GM18505 (cell line): ENCODE data around the gene MRPL33.

Experiments
- ATAC-seq: cut with Tn5 transposase; IDR thresholded peaks from one replicate; pipeline ENCODE4 v1.9.1; 2021; ENCODE audit not compliant: unreplicated experiment
- POLR2A ChIP-seq: IDR thresholded peaks from 4 replicates; pipeline ENCODE4 v1.6.1; 2011; ENCODE audit warnings: borderline replicate concordance; ENCODE audit not compliant: insufficient read depth, insufficient read length; ENCODE audit errors: extremely low read depth

MRPL33 gene

GRCh38 chr2:27771548-27772335, at the start of gene MRPL33:
MRPL33 (plus strand) TSS chr2:27771719; CDS start chr2:27771778, 59 bp downstream.
- ATAC-seq: peak; percentile 94
- peak; percentile 93 for TF ChIP-seq POLR2A

DNA sequence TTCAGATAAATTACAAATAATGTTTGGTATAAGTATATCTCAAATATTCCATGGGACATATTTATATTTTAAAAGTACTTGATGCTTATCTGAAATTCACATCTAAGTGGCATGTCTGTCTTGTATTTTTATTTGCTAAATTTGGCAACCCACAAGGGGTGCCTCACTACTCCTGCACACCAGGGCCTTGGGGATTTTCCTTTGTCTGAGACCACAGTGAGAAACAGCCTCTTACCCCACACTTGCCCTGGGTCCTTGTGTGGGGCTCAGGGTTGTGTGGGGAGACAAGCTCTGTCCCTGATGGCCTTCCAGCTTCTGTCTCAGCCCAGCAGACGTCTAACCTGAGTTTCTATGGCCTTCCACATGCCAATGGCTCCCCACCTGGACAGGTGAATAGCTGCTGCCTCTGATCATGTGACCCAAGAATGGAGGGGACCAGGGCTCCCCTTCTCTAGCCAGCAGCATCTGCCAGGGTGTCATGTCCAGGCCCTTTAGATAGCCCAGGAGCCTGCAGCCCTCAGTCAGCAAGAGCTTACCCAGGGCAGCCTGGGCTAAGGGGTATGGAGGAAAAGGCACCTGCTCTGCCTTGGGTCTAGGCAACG, 49.5 kb upstream of the MRPL33 start:
- no peak for TF ChIP-seq POLR2A
- no peak for ATAC-seq

DNA sequence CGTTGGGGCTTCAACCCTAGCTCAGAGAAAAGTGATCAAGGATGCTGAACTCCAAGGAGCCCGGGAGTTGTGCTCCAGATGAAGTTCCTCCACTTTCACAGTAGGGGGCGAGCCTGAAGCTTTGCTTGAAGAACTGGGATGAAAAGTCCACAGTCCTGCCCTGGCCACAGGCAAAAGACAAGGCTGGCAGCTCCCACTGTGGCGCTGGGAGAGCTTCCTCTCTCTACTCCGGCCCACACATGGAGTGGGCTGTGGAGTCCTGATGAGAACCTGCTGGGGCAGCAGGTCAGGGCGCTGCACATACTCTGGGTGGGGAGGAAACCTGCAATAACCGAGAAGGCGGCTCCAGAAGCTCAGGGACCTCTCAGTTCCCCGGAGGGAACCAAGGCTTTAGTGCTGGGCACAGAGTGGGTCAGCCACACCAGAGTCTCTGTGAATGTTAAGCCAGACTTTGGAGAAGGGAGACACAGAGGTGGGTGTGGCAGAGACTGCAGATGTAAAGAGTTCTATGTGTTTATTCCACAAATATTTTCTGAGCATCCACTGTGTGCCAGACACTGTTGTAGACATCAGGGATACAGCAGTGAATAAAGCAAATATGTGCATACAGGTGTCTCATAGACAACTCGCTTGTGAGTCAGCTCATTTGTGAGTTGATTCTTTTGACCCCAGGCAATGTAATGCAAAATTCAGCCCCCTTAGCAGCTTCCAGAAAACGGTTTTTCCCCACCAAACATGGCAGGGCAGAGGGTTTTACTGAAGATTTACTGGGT, 48.0 kb upstream of the MRPL33 start:
- TF ChIP-seq POLR2A: no peak
- no peak for ATAC-seq

- TF ChIP-seq POLR2A: no peak
- ATAC-seq: no peak
These were observed 47.3 kb upstream of the MRPL33 start for GRCh38 chr2:27724191-27724590.

- no peak for ATAC-seq
These were observed 46.4 kb upstream of the MRPL33 start for GRCh38 chr2:27724905-27725701.

DNA sequence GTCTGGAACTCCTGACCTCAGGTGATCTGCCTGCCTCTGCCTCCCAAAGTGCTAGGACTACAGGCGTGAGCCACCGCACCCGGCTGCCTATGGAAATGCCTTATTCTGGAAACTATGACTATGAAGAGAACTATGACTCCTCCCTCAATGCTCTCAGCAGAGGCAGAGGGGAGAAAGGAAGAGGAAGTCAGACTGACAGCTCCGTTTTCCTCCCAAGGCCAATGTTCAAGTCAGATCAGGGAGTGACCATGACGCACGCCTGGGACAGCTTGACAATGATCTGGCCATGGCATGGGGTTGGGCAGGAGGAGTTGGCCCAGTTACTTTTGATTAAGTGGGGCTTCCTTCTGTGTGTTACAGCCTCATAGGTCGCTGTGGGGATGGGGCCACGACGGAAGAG, 44.3 kb upstream of the MRPL33 start:
- no peak for ATAC-seq

More at GRCh38 chr2:27724905-27725701, 46.4 kb upstream of the MRPL33 start:
- no peak for TF ChIP-seq POLR2A

DNA sequence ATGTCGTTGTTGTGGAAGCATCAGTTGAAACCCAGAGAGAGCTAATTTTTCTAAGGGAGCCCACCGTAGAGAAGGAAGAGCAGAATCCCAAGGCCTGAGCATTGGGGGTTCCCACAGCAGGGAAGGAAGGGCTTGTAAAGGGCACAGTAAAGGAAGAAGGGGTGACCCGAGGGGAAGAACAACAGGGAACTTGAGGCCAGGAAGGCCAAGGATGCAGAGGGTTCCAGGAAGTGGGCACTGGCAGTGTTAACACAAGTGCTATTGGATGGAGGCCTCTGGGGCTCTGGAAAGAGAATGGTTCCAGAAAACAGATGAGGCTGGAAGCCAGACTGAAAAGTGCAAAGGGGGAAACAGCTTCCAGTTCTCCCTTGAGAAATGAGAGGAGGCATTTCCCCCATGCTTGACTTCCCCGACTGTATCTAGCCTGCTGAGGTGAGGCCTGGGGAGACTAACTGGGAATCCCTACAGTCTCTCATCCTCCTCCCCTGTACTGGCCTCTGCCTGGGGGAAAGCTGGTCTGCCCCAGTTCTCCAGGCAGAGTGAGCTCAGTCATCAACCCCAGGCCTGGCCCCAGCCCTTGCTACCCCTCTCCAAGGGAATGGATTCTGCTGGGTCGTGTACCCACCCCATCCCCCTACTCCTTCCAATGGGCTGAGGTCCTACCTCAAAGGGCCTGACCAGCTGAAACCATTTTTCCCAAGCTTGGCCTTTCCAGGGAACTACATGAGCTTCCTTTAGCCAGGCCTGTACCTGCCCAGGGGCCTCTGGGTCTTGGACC, 43.2 kb upstream of the MRPL33 start:
- no peak for ATAC-seq

More for the DNA sequence above, 44.3 kb upstream of the MRPL33 start:
- TF ChIP-seq POLR2A: no peak

GRCh38 chr2:27729198-27729597, 42.3 kb upstream of the MRPL33 start:
- TF ChIP-seq POLR2A: no peak
- ATAC-seq: no peak

More for the DNA sequence above, 43.2 kb upstream of the MRPL33 start:
- TF ChIP-seq POLR2A: no peak

GRCh38 chr2:27729614-27730013, 41.9 kb upstream of the MRPL33 start:
- ATAC-seq: no peak
- TF ChIP-seq POLR2A: no peak

DNA sequence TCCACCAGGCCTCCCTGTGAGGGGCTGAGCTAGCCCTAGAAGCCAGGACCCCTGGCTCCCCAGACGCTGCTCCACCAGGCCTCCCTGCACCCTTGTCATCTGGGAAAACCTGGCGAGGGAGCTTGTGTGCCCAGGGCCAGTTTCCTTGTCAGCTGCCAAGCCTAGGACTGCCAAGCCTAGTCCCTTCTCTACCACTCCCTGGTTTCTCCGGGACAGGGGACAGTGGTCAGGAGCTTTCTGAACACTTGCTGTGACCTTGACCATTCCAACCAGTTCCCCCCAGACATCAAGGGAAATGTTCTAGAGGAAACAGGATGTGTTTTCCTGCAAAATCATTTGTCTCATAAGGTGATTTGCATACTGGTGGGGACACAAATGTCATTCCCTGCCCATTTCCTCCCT, 41.3 kb upstream of the MRPL33 start:
- TF ChIP-seq POLR2A: no peak
- no peak for ATAC-seq

GRCh38 chr2:27730980-27731691, 40.4 kb upstream of the MRPL33 start:
- no peak for ATAC-seq
- no peak for TF ChIP-seq POLR2A

- TF ChIP-seq POLR2A: no peak
These were observed 37.2 kb upstream of the MRPL33 start for GRCh38 chr2:27734305-27734704.

DNA sequence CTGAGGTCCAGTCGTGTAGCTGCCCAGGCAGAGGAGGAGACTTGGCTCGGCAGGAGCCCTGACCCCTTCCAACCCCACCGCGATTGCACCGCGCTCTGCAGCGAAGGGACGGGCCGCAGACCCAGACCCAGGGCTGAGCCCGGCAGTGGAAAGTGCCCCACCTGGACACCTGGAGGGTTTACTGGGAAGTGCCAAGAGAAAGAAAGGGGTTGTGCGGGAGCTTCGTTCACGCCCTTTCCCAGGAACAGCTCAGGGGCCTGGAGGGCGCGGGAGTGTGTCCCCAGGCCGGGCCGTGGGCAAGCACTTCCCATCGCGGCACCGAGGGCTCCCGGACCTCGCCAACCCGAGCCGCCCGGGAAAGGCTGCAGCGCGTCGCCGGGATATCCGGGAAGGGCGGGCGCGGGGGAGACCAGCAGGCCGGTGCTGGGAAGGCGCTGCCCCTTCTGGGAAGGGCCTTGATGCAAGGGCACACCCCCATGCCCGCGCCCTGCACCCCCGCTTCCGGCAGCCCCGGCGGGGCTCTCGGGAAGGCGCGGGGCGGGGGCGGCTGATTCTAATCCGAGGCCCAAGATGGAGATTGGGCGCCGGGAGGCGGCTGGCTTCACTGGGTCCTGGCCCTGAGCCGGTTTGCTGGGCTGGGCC, 36.1 kb upstream of the MRPL33 start:
- no peak for TF ChIP-seq POLR2A
- ATAC-seq: no peak

More at GRCh38 chr2:27734305-27734704, 37.2 kb upstream of the MRPL33 start:
- no peak for ATAC-seq
